CD4-positive, alpha-beta T cell (primary cell): ENCODE results near the gene GSG1L. TPM values are rescaled to one million over a fixed set of nuclear protein-coding genes. Genes with fewer than 3 reads are reported as not detected.

Experiments used
- ATAC-seq: fragments of 200-7000 bp; cut with Tn5 transposase; one replicate; pipeline ENCODE4 v1.10.0; 2022; ENCODE audit warnings: mild to moderate bottlenecking; ENCODE audit not compliant: poor library complexity
- CTCF ChIA-PET: fragments of 350-600 bp; sonication (Branson Sonifier 250); formaldehyde crosslinking; loops from one replicate; lab custom pipeline; 2021; ENCODE audit warnings: antibody characterized with exemption, inconsistent platforms; lab: Charles Lee
- POLR2A ChIA-PET: fragments of 350-600 bp; sonication (Branson Sonifier 250); formaldehyde crosslinking; loops from one replicate; lab custom pipeline; 2021; ENCODE audit warnings: antibody characterized with exemption, inconsistent platforms; lab: Charles Lee
- DNase-seq, 14 experiments: peaks; one replicate each; pipeline ENCODE4 v3.0.0-alpha.2; 2013 to 2020; ENCODE audit warnings: mixed read lengths in 2 of 14
- H3K27ac ChIP-seq, 2 donors: one replicate each; pipeline versions ENCODE4 v1.5.1 to v1.7.0; 2013; ENCODE audit warnings: low read length in 2 of 2, low read depth in 1 of 2, mild to moderate bottlenecking in 1 of 2
- H3K27me3 ChIP-seq, 2 experiments: 1 replicate in 1 of 2; 2 replicates in 1 of 2; pipeline versions ENCODE4 v1.6.1 to v1.7.0; 2013; ENCODE audit warnings: low read length in 2 of 2, control low read depth in 1 of 2, mild to moderate bottlenecking in 1 of 2, moderate library complexity in 1 of 2; ENCODE audit not compliant: insufficient read depth in 2 of 2, control insufficient read depth in 1 of 2
- H3K36me3 ChIP-seq: one replicate; pipeline ENCODE4 v1.6.1; 2013; ENCODE audit warnings: low read length, control low read depth; ENCODE audit not compliant: insufficient read depth
- H3K4me1 ChIP-seq: one replicate; pipeline ENCODE4 v1.6.1; 2013; ENCODE audit warnings: low read length, control low read depth; ENCODE audit not compliant: insufficient read depth
- H3K4me3 ChIP-seq: one replicate; pipeline ENCODE4 v1.5.1; 2013; ENCODE audit warnings: mild to moderate bottlenecking, low read length, moderate library complexity
- H3K9me3 ChIP-seq, 2 experiments: 1 replicate in 1 of 2; 2 replicates in 1 of 2; pipeline versions ENCODE4 v1.6.1 to v1.7.0; 2013; ENCODE audit warnings: low read length in 2 of 2, mild to moderate bottlenecking in 2 of 2, control low read depth in 1 of 2, moderate library complexity in 1 of 2; ENCODE audit not compliant: control insufficient read depth in 1 of 2, insufficient read depth in 1 of 2
- H3K27ac Mint-ChIP-seq: one replicate; pipeline ENCODE4 v1.8.0; 2020; ENCODE audit warnings: mixed read lengths
- H3K27me3 Mint-ChIP-seq: one replicate; pipeline ENCODE4 v1.8.0; 2021; ENCODE audit warnings: mixed read lengths
- H3K36me3 Mint-ChIP-seq: one replicate; pipeline ENCODE4 v1.8.0; 2021; ENCODE audit warnings: low read depth, mixed read lengths
- H3K4me1 Mint-ChIP-seq: one replicate; pipeline ENCODE4 v1.8.0; 2021; ENCODE audit warnings: low read depth, mixed read lengths
- H3K4me3 Mint-ChIP-seq: one replicate; pipeline ENCODE4 v1.8.0; 2020; ENCODE audit warnings: mild to moderate bottlenecking, mixed read lengths
- H3K9me3 Mint-ChIP-seq: one replicate; pipeline ENCODE4 v1.8.0; 2020; ENCODE audit warnings: mixed read lengths
- CTCF ChIP-seq: fragments of 200-600 bp; IDR thresholded peaks from one replicate; pipeline ENCODE4 v1.8.0; 2022; ENCODE audit warnings: antibody characterized with exemption, mild to moderate bottlenecking
- intact Hi-C, 2 experiments: fragments of 100-400 bp; cut with DNase I in 1 of 2; cut with micrococcal nuclease in 1 of 2; formaldehyde crosslinking; loops; one replicate each; pipeline versions ENCODE4 v1.15.1 to v1.9.0; 2023 to 2025; cut with DNase I, micrococcal nuclease
- total RNA-seq, 174 experiments: library from RNA in 2 of 174; stranded (reverse) in 2 of 174; gene quantifications; one replicate each; pipeline ENCODE4 v1.2.3 and lab custom pipeline; 2021 to 2026

The GSG1L gene
- total RNA-seq, 2 experiments from 2014 or later, result not detected

GRCh38 chr16:27779641-27780164 lies 283.8 kb downstream of the GSG1L start:
- no peaks in the 10 kb centered on the region for H3K4me1 Mint-ChIP-seq

GRCh38 chr16:27778926-27779570 lies 284.5 kb downstream of the GSG1L start:
- intact Hi-C loops, result no loop called here

More at GRCh38 chr16:27779641-27780164, 283.8 kb downstream of the GSG1L start:
- Mint-ChIP-seq H3K4me3 (no peak overlapping the region), H3K27ac (no peak overlapping the region), H3K36me3 (peaks cover 4% of the 10 kb centered on the region), H3K27me3 (no peaks in the 10 kb centered on the region), H3K9me3 (no peaks in the 10 kb centered on the region)
- intact Hi-C loops, result no loop called here
- Histone ChIP-seq H3K36me3 (no peaks in the 10 kb centered on the region), H3K9me3 (peaks cover 0 to 4% of the 10 kb centered on the region in 2 experiments), H3K4me3 (no peak overlapping the region), H3K27me3 (no peaks in the 10 kb centered on the region), H3K27ac (no peak overlapping the region), H3K4me1 (no peaks in the 10 kb centered on the region)
- POLR2A ChIA-PET, result no interaction called here
- CTCF ChIA-PET, result no interaction called here
- DNase-seq, result no peak
- no peak for TF ChIP-seq CTCF
- ATAC-seq, result no peak

GRCh38 chr16:27778171-27778925 lies 285.2 kb downstream of the GSG1L start:
- no peak for TF ChIP-seq CTCF
- ATAC-seq, result no peak
- intact Hi-C loops, result no loop called here
- Mint-ChIP-seq H3K4me1 (no peaks in the 10 kb centered on the region), H3K4me3 (no peak overlapping the region), H3K27ac (no peak overlapping the region), H3K36me3 (peaks cover 4% of the 10 kb centered on the region), H3K9me3 (no peaks in the 10 kb centered on the region), H3K27me3 (no peaks in the 10 kb centered on the region)
- H3K4me1 ChIP-seq, result no peaks in the 10 kb centered on the region
- no peak overlapping the region for H3K4me3 ChIP-seq
- ChIA-PET CTCF (no interaction called here), POLR2A (no interaction called here)
- no peak for DNase-seq
- no peaks in the 10 kb centered on the region for H3K36me3 ChIP-seq
- H3K27me3 ChIP-seq, result no peaks in the 10 kb centered on the region
- H3K9me3 ChIP-seq, result no peaks in the 10 kb centered on the region
- no peak overlapping the region for H3K27ac ChIP-seq

More at GRCh38 chr16:27778926-27779570, 284.5 kb downstream of the GSG1L start:
- H3K27ac ChIP-seq, result no peak overlapping the region
- no peaks in the 10 kb centered on the region for H3K9me3 ChIP-seq
- no peak overlapping the region for H3K4me3 ChIP-seq
- H3K4me3 Mint-ChIP-seq, result no peak overlapping the region
- H3K27me3 Mint-ChIP-seq, result no peaks in the 10 kb centered on the region
- no peaks in the 10 kb centered on the region for H3K36me3 ChIP-seq
- peaks cover 4% of the 10 kb centered on the region for H3K36me3 Mint-ChIP-seq
- H3K27me3 ChIP-seq, result no peaks in the 10 kb centered on the region
- H3K4me1 ChIP-seq, result no peaks in the 10 kb centered on the region
- ChIA-PET CTCF (no interaction called here), POLR2A (no interaction called here)
- no peak for DNase-seq
- no peak for ATAC-seq
- TF ChIP-seq CTCF, result no peak
- H3K4me1 Mint-ChIP-seq, result no peaks in the 10 kb centered on the region
- no peak overlapping the region for H3K27ac Mint-ChIP-seq
- no peaks in the 10 kb centered on the region for H3K9me3 Mint-ChIP-seq
